Hepatocyte (in vitro differentiated cells): ENCODE measurements around the gene SORCS2.

Experiments used
- EZH2 ChIP-seq: fragments of 200-600 bp; sonication (generic); IDR thresholded peaks from 2 replicates; pipeline ENCODE4 v1.6.1; 2016; ENCODE audit warnings: antibody characterized with exemption, mild to moderate bottlenecking, borderline replicate concordance
- TF ChIP-seq, protein P1 (sequence below): fragments of 200-600 bp; sonication (generic); IDR thresholded peaks from 2 replicates; pipeline ENCODE4 v1.5.1; 2016; ENCODE audit warnings: antibody characterized with exemption, mild to moderate bottlenecking; ENCODE audit not compliant: poor library complexity

- TF ChIP-seq, protein P1, sequence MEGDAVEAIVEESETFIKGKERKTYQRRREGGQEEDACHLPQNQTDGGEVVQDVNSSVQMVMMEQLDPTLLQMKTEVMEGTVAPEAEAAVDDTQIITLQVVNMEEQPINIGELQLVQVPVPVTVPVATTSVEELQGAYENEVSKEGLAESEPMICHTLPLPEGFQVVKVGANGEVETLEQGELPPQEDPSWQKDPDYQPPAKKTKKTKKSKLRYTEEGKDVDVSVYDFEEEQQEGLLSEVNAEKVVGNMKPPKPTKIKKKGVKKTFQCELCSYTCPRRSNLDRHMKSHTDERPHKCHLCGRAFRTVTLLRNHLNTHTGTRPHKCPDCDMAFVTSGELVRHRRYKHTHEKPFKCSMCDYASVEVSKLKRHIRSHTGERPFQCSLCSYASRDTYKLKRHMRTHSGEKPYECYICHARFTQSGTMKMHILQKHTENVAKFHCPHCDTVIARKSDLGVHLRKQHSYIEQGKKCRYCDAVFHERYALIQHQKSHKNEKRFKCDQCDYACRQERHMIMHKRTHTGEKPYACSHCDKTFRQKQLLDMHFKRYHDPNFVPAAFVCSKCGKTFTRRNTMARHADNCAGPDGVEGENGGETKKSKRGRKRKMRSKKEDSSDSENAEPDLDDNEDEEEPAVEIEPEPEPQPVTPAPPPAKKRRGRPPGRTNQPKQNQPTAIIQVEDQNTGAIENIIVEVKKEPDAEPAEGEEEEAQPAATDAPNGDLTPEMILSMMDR, result no peak
- no peak for TF ChIP-seq EZH2
Measured at GRCh38 chr4:7295197-7295910, 103.0 kb downstream of the SORCS2 start.
